IMR-90 (cell line): ENCODE measurements around the gene SMARCA2. TPM values are rescaled to one million over a fixed set of nuclear protein-coding genes. Genes with fewer than 3 reads are reported as not detected.

Source experiments
- ATAC-seq: fragments of 200-7000 bp; cut with Tn5 transposase; 2 replicates; pipeline ENCODE4 v1.9.1; 2020; ENCODE audit warnings: low read depth, mild to moderate bottlenecking, moderate library complexity
- BruUV-seq: library from RNA; stranded (reverse); fragments of 400-500 nt; replicated peaks from 2 replicates; lab custom pipeline; 2021; lab: Mats Ljungman, UMichigan
- CTCF ChIA-PET: fragments of 300-600 bp; formaldehyde crosslinking; extraction: SDS; loops from one replicate; lab custom pipeline; 2021; ENCODE audit warnings: antibody characterized with exemption; lab: Yijun Ruan, JAX
- POLR2A ChIA-PET: fragments of 300-600 bp; sonication (Branson Sonifier 250); formaldehyde crosslinking; loops from one replicate; lab custom pipeline; 2022; ENCODE audit warnings: antibody characterized with exemption; ENCODE audit not compliant: unreplicated experiment; lab: Charles Lee
- DNase-seq: peaks from one replicate; pipeline ENCODE4 v3.0.0; 2013
- H2AFZ ChIP-seq: replicated peaks from 2 replicates; pipeline ENCODE3; 2013; ENCODE audit warnings: low read length, mild to moderate bottlenecking; ENCODE audit not compliant: poor library complexity
- H2AK5ac ChIP-seq: 2 replicates; pipeline ENCODE4 v1.6.1; 2013; ENCODE audit warnings: low read depth, low read length, inconsistent platforms
- H2AK9ac ChIP-seq: replicated peaks from 2 replicates; pipeline ENCODE3; 2013; ENCODE audit warnings: mild to moderate bottlenecking, low read depth, low read length, moderate library complexity; ENCODE audit not compliant: poor library complexity
- H2BK120ac ChIP-seq: 2 replicates; pipeline ENCODE4 v1.6.1; 2013; ENCODE audit warnings: low read depth, low read length, inconsistent platforms
- H2BK15ac ChIP-seq: 3 replicates; pipeline ENCODE4 v1.6.1; 2013; ENCODE audit warnings: low read depth, low read length, inconsistent platforms
- H2BK20ac ChIP-seq: 2 replicates; pipeline ENCODE4 v1.6.1; 2013; ENCODE audit warnings: low read depth, mild to moderate bottlenecking, inconsistent platforms, low read length, moderate library complexity
- H2BK5ac ChIP-seq: 2 replicates; pipeline ENCODE4 v1.6.1; 2013; ENCODE audit warnings: mild to moderate bottlenecking, low read depth, low read length, inconsistent platforms; ENCODE audit not compliant: poor library complexity, severe bottlenecking
- H3K14ac ChIP-seq: replicated peaks from 2 replicates; pipeline ENCODE4 v1.6.1; 2013; ENCODE audit warnings: low read depth, low read length, inconsistent platforms
- H3K18ac ChIP-seq: 2 replicates; pipeline ENCODE4 v1.6.1; 2013; ENCODE audit warnings: low read depth, low read length, control low read depth
- H3K23ac ChIP-seq: 2 replicates; pipeline ENCODE4 v1.6.1; 2013; ENCODE audit warnings: low read depth, low read length, inconsistent platforms
- H3K27ac ChIP-seq: 2 replicates; pipeline ENCODE4 v1.5.1; 2013; ENCODE audit warnings: mild to moderate bottlenecking, control low read depth, low read length; ENCODE audit not compliant: insufficient read depth
- H3K27me3 ChIP-seq: 2 replicates; pipeline ENCODE4 v1.6.1; 2013; ENCODE audit warnings: low read length; ENCODE audit not compliant: control insufficient read depth, insufficient read depth
- H3K36me3 ChIP-seq: 2 replicates; pipeline ENCODE4 v1.6.1; 2013; ENCODE audit warnings: low read length, mixed read lengths; ENCODE audit not compliant: control insufficient read depth, insufficient read depth
- H3K4ac ChIP-seq: 2 replicates; pipeline ENCODE4 v1.6.1; 2013; ENCODE audit warnings: low read depth, low read length, inconsistent platforms
- H3K4me1 ChIP-seq: 2 replicates; pipeline ENCODE4 v1.6.1; 2013; ENCODE audit warnings: low read length, mixed read lengths; ENCODE audit not compliant: control insufficient read depth, insufficient read depth
- H3K4me2 ChIP-seq: 2 replicates; pipeline ENCODE4 v1.6.1; 2013; ENCODE audit warnings: low read depth, mild to moderate bottlenecking, control low read depth, low read length, moderate library complexity
- H3K4me3 ChIP-seq: 2 replicates; pipeline ENCODE4 v1.5.1; 2013; ENCODE audit warnings: low read depth, mild to moderate bottlenecking, control low read depth, low read length, moderate library complexity; ENCODE audit not compliant: insufficient read depth
- H3K56ac ChIP-seq: 2 replicates; pipeline ENCODE4 v1.6.1; 2013; ENCODE audit warnings: low read length, inconsistent platforms; ENCODE audit not compliant: insufficient read depth; ENCODE audit errors: extremely low read depth
- H3K79me1 ChIP-seq, 2 experiments: 2 replicates each; pipeline ENCODE4 v1.6.1; 2013; ENCODE audit warnings: low read length in 2 of 2, inconsistent platforms in 1 of 2, low read depth in 1 of 2
- H3K9ac ChIP-seq: 2 replicates; pipeline ENCODE4 v1.6.1; 2013; ENCODE audit warnings: low read depth, low read length, control low read depth
- H3K9me1 ChIP-seq: 2 replicates; pipeline ENCODE4 v1.6.1; 2013; ENCODE audit warnings: low read length, inconsistent platforms; ENCODE audit not compliant: insufficient read depth
- H3K9me3 ChIP-seq: 2 replicates; pipeline ENCODE4 v1.6.1; 2013; ENCODE audit warnings: low read length; ENCODE audit not compliant: control insufficient read depth, insufficient read depth
- H4K20me1 ChIP-seq: 2 replicates; pipeline ENCODE4 v1.6.1; 2013; ENCODE audit warnings: low read length, inconsistent platforms; ENCODE audit not compliant: insufficient read depth
- H4K5ac ChIP-seq: 2 replicates; pipeline ENCODE4 v1.6.1; 2013; ENCODE audit warnings: mild to moderate bottlenecking, low read depth, low read length, control low read depth
- H4K8ac ChIP-seq, 2 experiments: 2 replicates each; pipeline ENCODE4 v1.6.1; 2013; ENCODE audit warnings: low read depth in 2 of 2, low read length in 2 of 2, control low read depth in 1 of 2, inconsistent platforms in 1 of 2
- H4K91ac ChIP-seq: 2 replicates; pipeline ENCODE4 v1.6.1; 2013; ENCODE audit warnings: low read depth, low read length, inconsistent platforms; ENCODE audit not compliant: insufficient read depth
- CTCF ChIP-seq: conservative IDR thresholded peaks from 2 replicates; pipeline ENCODE4 v1.5.1; 2012; ENCODE audit warnings: mild to moderate bottlenecking, low read depth, low read length, improper control_type of control experiment
- ELK1 ChIP-seq: fragments of 150-350 bp; IDR thresholded peaks from 2 replicates; pipeline ENCODE4 v1.6.1; 2016; ENCODE audit warnings: low read depth, mild to moderate bottlenecking, low read length, moderate library complexity, borderline replicate concordance
- NFE2L2 ChIP-seq: fragments of 150-350 bp; IDR thresholded peaks from 2 replicates; pipeline ENCODE4 v1.6.1; 2016; ENCODE audit warnings: low read depth, mild to moderate bottlenecking, low read length
- RAD21 ChIP-seq: IDR thresholded peaks from 2 replicates; pipeline ENCODE4 v1.6.1; 2012; ENCODE audit warnings: low read length, improper control_type of control experiment
- USF2 ChIP-seq: fragments of 150-350 bp; IDR thresholded peaks from 2 replicates; pipeline ENCODE4 v1.6.1; 2017; ENCODE audit warnings: mild to moderate bottlenecking, antibody characterized with exemption, low read length, low read depth
- WGBS, 2 experiments: methylation state at CpG; one replicate each; pipeline versions ENCODE4 v1.1.5 to v1.1.7; 2013; ENCODE audit warnings: missing lambda C conversion rate in 2 of 2; ENCODE audit not compliant: insufficient read length in 1 of 2; ENCODE audit errors: extremely low coverage in 2 of 2; 5-methylcytosine and 5-hydroxymethylcytosine counted together
- dilution Hi-C: fragments of 300-500 bp; cut with HindIII; formaldehyde crosslinking; loops from one replicate; pipeline ENCODE4 v1.14.3; 2018; ENCODE audit warnings: low sequenced_read_pairs; ENCODE audit not compliant: unreplicated experiment
- in situ Hi-C: fragments of 300-500 bp; cut with MboI; formaldehyde crosslinking; loops from 3 replicates; pipeline ENCODE4 v1.14.3; 2019; ENCODE audit warnings: low sequenced_read_pairs, inconsistent platforms, mixed read lengths
- intact Hi-C: fragments of 100-400 bp; cut with micrococcal nuclease; formaldehyde crosslinking; loops from 2 replicates; pipeline ENCODE4 v1.10.0; 2022
- polyA plus RNA-seq, 3 experiments: library from polyadenylated mRNA; depleted of rRNA; stranded (reverse); fragments of >200 nt; gene quantifications; 2 replicates each; pipeline ENCODE4 v1.2.3, GENCODE V29; 2012; ENCODE audit warnings: low replicate concordance in 1 of 3
- total RNA-seq: library from RNA; depleted of rRNA; stranded (reverse); fragments of >200 nt; gene quantifications from 2 replicates; pipeline ENCODE4 v1.2.3, GENCODE V29; 2012

The SMARCA2 gene
- total and polyA plus RNA-seq, 2 of the 4 experiments (the other 2 are of a cell fraction): 25.3 to 26.7 TPM

- Histone ChIP-seq H3K27me3 (no peaks in the 10 kb centered on the region), H3K4me1 (no peaks in the 10 kb centered on the region; the same call in 1 of the 2 replicates), H3K4me3 (no peak overlapping the region), H2BK20ac (no peak overlapping the region), H3K23ac (no peak overlapping the region), H4K20me1 (no peaks in the 10 kb centered on the region), H2BK120ac (no peak overlapping the region), H3K27ac (no peak overlapping the region), H2AK5ac (no peak overlapping the region), H3K14ac (0 out of 2 replicates have a peak overlapping the region, but pooled peaks have one; percentile 34), H3K9ac (no peak overlapping the region), H3K36me3 (peaks cover 12% of the 10 kb centered on the region), H4K8ac (no peak overlapping the region), H4K91ac (no peak overlapping the region), H3K9me1 (no peaks in the 10 kb centered on the region; the same call in 1 of the 2 replicates), H3K9me3 (no peaks in the 10 kb centered on the region), H2BK5ac (no peak overlapping the region), H3K79me1 (no peaks in the 10 kb centered on the region), H3K56ac (no peak overlapping the region), H3K18ac (no peak overlapping the region), H4K5ac (no peak overlapping the region), H2BK15ac (no peak overlapping the region), H3K4me2 (no peak overlapping the region), H2AFZ (no peak overlapping the region), H3K4ac (no peak overlapping the region), H2AK9ac (no peak overlapping the region)
- peak; percentile 24 for DNase-seq
- in situ Hi-C loops: no loop called here
- ChIA-PET POLR2A (no interaction called here), CTCF (interaction anchor here (0.6 kb wide), 1 partner anchor 69 kb away, joined by 3 read pairs; no protein-coding TSS in a partner anchor)
- intact Hi-C loops: no loop called here
- no peak for TF ChIP-seq CTCF
- TF ChIP-seq NFE2L2: no peak
- no peak for TF ChIP-seq USF2
- TF ChIP-seq ELK1: no peak
- TF ChIP-seq RAD21: no peak
- 100% methylated on average over 1 of the region's 6 CpGs; no CpG with 5 or more reads in 1 of the 2 experiments for WGBS, 2 experiments
- no TSS peak for BruUV-seq
- dilution Hi-C loops: no loop called here
- no peak for ATAC-seq
Observed at GRCh38 chr9:2055203-2055658, 40.1 kb downstream of the SMARCA2 start.
